ENCODE results near the gene DCLK3.

GRCh38 chr3:36738702-36739101, 25.7 kb downstream of the DCLK3 start:
- TF ChIP-seq CTCF (conservative IDR thresholded peaks at IDR 0.05; ENCODE audit: low read depth, low read length) (no peak), EZH2 (IDR thresholded peaks at IDR 0.05; ENCODE audit: borderline replicate concordance, low read depth, low read length, poor library complexity, severe bottlenecking) (no peak)
